Measurements from ENCODE around the gene ZNF81.
"Not testable (repeated sequence)": the region's sequence is repeated elsewhere in the genome, so short reads cannot be mapped to it uniquely, and the experiment has no call there.

The ZNF81 gene

GRCh38 chrX:47836164-47837072 lies at the start of gene ZNF81:
TSS of gene ZNF81 (plus strand) at chrX:47836902. CDS start at chrX:47846268, 9,366 bp downstream.
- peak; percentile 71 to 82 (median 78) for DNase-seq

GRCh38 chrX:47796433-47796906 lies 40.2 kb upstream of the ZNF81 start:
- no peak for DNase-seq

- no peak for DNase-seq
Observed at GRCh38 chrX:47797084-47797483, 39.6 kb upstream of the ZNF81 start.

GRCh38 chrX:47798861-47799260 lies 37.8 kb upstream of the ZNF81 start:
- DNase-seq: no peak

- DNase-seq: no peak
Observed at GRCh38 chrX:47802589-47802988, 34.1 kb upstream of the ZNF81 start.

GRCh38 chrX:47803103-47803502 lies 33.6 kb upstream of the ZNF81 start:
- not testable (repeated sequence) for DNase-seq

GRCh38 chrX:47804315-47804714 lies 32.4 kb upstream of the ZNF81 start:
- DNase-seq: no peak

GRCh38 chrX:47805844-47806243 lies 30.9 kb upstream of the ZNF81 start:
- DNase-seq: not testable (repeated sequence)

GRCh38 chrX:47806415-47807271 lies 30.1 kb upstream of the ZNF81 start:
- DNase-seq: not testable (repeated sequence)

GRCh38 chrX:47807272-47807538 lies 29.5 kb upstream of the ZNF81 start:
- not testable (repeated sequence) for DNase-seq

GRCh38 chrX:47807548-47807947 lies 29.2 kb upstream of the ZNF81 start:
- DNase-seq: no peak

- no peak for DNase-seq
Observed at GRCh38 chrX:47808904-47809788, 27.6 kb upstream of the ZNF81 start.

GRCh38 chrX:47814851-47815250 lies 21.9 kb upstream of the ZNF81 start:
- DNase-seq: no peak

- no peak for DNase-seq
Observed at GRCh38 chrX:47815901-47816845, 20.5 kb upstream of the ZNF81 start.

- DNase-seq: no peak
Observed at GRCh38 chrX:47817421-47817820, 19.3 kb upstream of the ZNF81 start.

GRCh38 chrX:47817897-47818296 lies 18.8 kb upstream of the ZNF81 start:
- DNase-seq: no peak

- no peak for DNase-seq
Observed at GRCh38 chrX:47828984-47829383, 7.7 kb upstream of the ZNF81 start.

- DNase-seq: peak; percentile 2 to 25 (median 6)
Observed at GRCh38 chrX:47831788-47832187, 4.9 kb upstream of the ZNF81 start.

- no peak for DNase-seq
Observed at GRCh38 chrX:47838361-47838760, 1.7 kb downstream of the ZNF81 start.

- no peak for DNase-seq
Observed at GRCh38 chrX:47840111-47840510, 3.4 kb downstream of the ZNF81 start.

GRCh38 chrX:47843363-47843762 lies 6.7 kb downstream of the ZNF81 start:
- DNase-seq: no peak

GRCh38 chrX:47844117-47844516 lies 7.4 kb downstream of the ZNF81 start:
- no peak for DNase-seq

All from activated naive CD4-positive, alpha-beta T cell (primary cell).